Ovary (tissue), 3 donors: ENCODE measurements around the gene SCTR.

Experiments
- CTCF ChIP-seq, 3 donors: fragments of 450-650 bp in 2 of 3; fragments of 200-600 bp in 1 of 3; IDR thresholded peaks; one replicate each; pipeline versions ENCODE4 v1.5.1 to v1.8.0; 2016 to 2022; ENCODE audit warnings: antibody characterized with exemption in 3 of 3, mild to moderate bottlenecking in 1 of 3
- POLR2A ChIP-seq: fragments of 450-650 bp; IDR thresholded peaks from one replicate; pipeline ENCODE4 v1.6.1; 2017; ENCODE audit warnings: antibody characterized with exemption, mild to moderate bottlenecking, moderate library complexity
- donor health status: DM: no; HTN: no; CAD: no.

GRCh38 chr2:119442850-119443249, 81.4 kb downstream of the SCTR start:
- no peak for TF ChIP-seq CTCF (IDR thresholded peaks at IDR 0.05)
- TF ChIP-seq POLR2A: no peak
